Measurements from ENCODE around the gene BLVRA. TPM values are rescaled to one million over a fixed set of nuclear protein-coding genes. Genes with fewer than 3 reads are reported as not detected.

Gene BLVRA
- total RNA-seq, 1 experiment from 2014 or later: 29.7 TPM

- no peak for ATAC-seq
- POLR2A ChIA-PET: interaction anchor here (1.5 kb wide), 1 partner anchor 139 kb away, joined by 7 read pairs; the partner anchor contains the start of gene STK17A
- peaks cover 100% of the 10 kb centered on the region for H3K79me2 ChIP-seq (ENCODE audit: insufficient read depth, low read length)
Measured at GRCh38 chr7:43721193-43721806, 37.2 kb upstream of the BLVRA start.

More at GRCh38 chr7:43721193-43721806, 37.2 kb upstream of the BLVRA start:
- Histone ChIP-seq H3K4me3 (replicated peaks in 1 of 2; ENCODE audit: low read depth in 1 of 2, low read length in 2 of 2) (no peak overlapping the region), H3K9ac (ENCODE audit: low read length) (no peak overlapping the region), H3K27me3 (ENCODE audit: insufficient read depth, low read length) (no peaks in the 10 kb centered on the region), H3K36me3 (ENCODE audit: control insufficient read depth in 1 of 2, insufficient read depth in 2 of 2, low read length in 2 of 2) (no peaks in the 10 kb centered on the region), H3K4me2 (ENCODE audit: low read length) (no peak overlapping the region), H3K4me1 (ENCODE audit: control insufficient read depth in 1 of 2, insufficient read depth in 2 of 2, low read length in 2 of 2) (no peaks in the 10 kb centered on the region), H4K20me1 (ENCODE audit: insufficient read depth) (peaks cover 29% of the 10 kb centered on the region; the same call in 1 of the 2 replicates), H3K9me2 (ENCODE audit: insufficient read depth) (no peaks in the 10 kb centered on the region), H3K27ac (ENCODE audit: low read depth, low read length) (no peak overlapping the region), H3K9me3 (ENCODE audit: control insufficient read depth in 1 of 2, insufficient read depth in 1 of 2, low read depth in 1 of 2, low read length in 2 of 2) (no peaks in the 10 kb centered on the region), H2AFZ (ENCODE audit: low read depth, low read length, poor library complexity, severe bottlenecking) (no peak overlapping the region)
- CTCF ChIA-PET: interaction anchor here (1.0 to 3.8 kb wide), 4 partner anchors 13 to 139 kb away, joined by 3 to 30 read pairs (median 4); partner anchors contain the start of gene STK17A
- RAD21 ChIA-PET (ENCODE audit: low non-redundant PET in 1 of 2, low total read pairs in 2 of 2, uncharacterized antibody in 2 of 2, unreplicated experiment in 2 of 2): interaction anchor here (1.3 to 1.5 kb wide), 2 partner anchors 138 to 139 kb away, joined by 3 read pairs; partner anchors contain the start of gene STK17A (in 2 of the 2)
- no TSS peak for BruUV-seq (replicated peaks)
- TF ChIP-seq REST (IDR thresholded peaks at IDR 0.05; ENCODE audit: low read depth) (no peak), MAX (IDR thresholded peaks at IDR 0.05) (no peak), CBX3 (IDR thresholded peaks at IDR 0.05; ENCODE audit: low read depth) (no peak), ATF3 (IDR thresholded peaks at IDR 0.05) (no peak), YY1 (IDR thresholded peaks at IDR 0.05; ENCODE audit: extremely low read depth, insufficient replicate concordance, low read depth, low read length) (no peak), JUND (IDR thresholded peaks at IDR 0.05) (no peak), SRF (IDR thresholded peaks at IDR 0.05; ENCODE audit: low read depth) (no peak), POLR2AphosphoS5 (IDR thresholded peaks at IDR 0.05; ENCODE audit: low read depth, low read length) (no peak), SIN3A (IDR thresholded peaks at IDR 0.05; ENCODE audit: low read depth) (no peak), TCF7L2 (IDR thresholded peaks at IDR 0.05; ENCODE audit: borderline replicate concordance, extremely low read depth, insufficient read depth, insufficient read length) (no peak), CTCF (IDR thresholded peaks at IDR 0.05 in 2 of 3, conservative IDR thresholded peaks at IDR 0.05 in 1 of 3; ENCODE audit: borderline replicate concordance in 1 of 3, insufficient read depth in 1 of 3, low read depth in 2 of 3, low read length in 2 of 3) (peak; percentile 39 to 79 (median 78); a peak in 5 of 6 replicates), EZH2 (IDR thresholded peaks at IDR 0.05) (no peak), ZBTB33 (IDR thresholded peaks at IDR 0.05; ENCODE audit: extremely low read depth, insufficient replicate concordance, low read length) (no peak), RAD21 (IDR thresholded peaks at IDR 0.05; ENCODE audit: low read depth) (peak; percentile 63), EZH2phosphoT487 (IDR thresholded peaks at IDR 0.05; ENCODE audit: borderline replicate concordance) (no peak), EGR1 (IDR thresholded peaks at IDR 0.05; ENCODE audit: low read depth) (no peak), ELF1 (IDR thresholded peaks at IDR 0.05; ENCODE audit: borderline replicate concordance, low read depth) (no peak)
- no peak for DNase-seq (ENCODE audit: low read depth, low spot score)
- intact Hi-C loops (cut with micrococcal nuclease): loop anchor here (1.0 to 10.0 kb wide), 5 partner anchors 137 to 786 kb away; partner anchors contain the start of genes MRPL32 and PSMA2

Measured in HCT116 (cell line).